Large intestine (tissue), 3 donors: ENCODE results near the gene UBASH3B. TPM values are rescaled to one million over a fixed set of nuclear protein-coding genes. Genes with fewer than 3 reads are reported as not detected.

Source experiments
- DNase-seq, 2 donors: peaks; one replicate each; pipeline versions ENCODE4 v3.0.0 to v3.0.0-alpha.2; 2013
- H3K27ac ChIP-seq: one replicate; pipeline ENCODE4 v1.5.1; 2013; ENCODE audit warnings: low read length
- H3K27me3 ChIP-seq: 2 replicates; pipeline ENCODE4 v1.6.1; 2013; ENCODE audit warnings: low read length; ENCODE audit not compliant: control insufficient read depth, insufficient read depth
- H3K36me3 ChIP-seq: 2 replicates; pipeline ENCODE4 v1.6.1; 2013; ENCODE audit warnings: low read length; ENCODE audit not compliant: control insufficient read depth, insufficient read depth
- H3K4me1 ChIP-seq: one replicate; pipeline ENCODE4 v1.6.1; 2013; ENCODE audit warnings: low read length; ENCODE audit not compliant: control insufficient read depth, insufficient read depth
- H3K4me3 ChIP-seq: one replicate; pipeline ENCODE4 v1.5.1; 2013; ENCODE audit warnings: low read length
- H3K9me3 ChIP-seq: one replicate; pipeline ENCODE4 v1.6.1; 2013; ENCODE audit warnings: mild to moderate bottlenecking, low read depth, low read length, moderate library complexity; ENCODE audit not compliant: control insufficient read depth
- WGBS: methylation state at CpG from one replicate; pipeline ENCODE4 v1.1.5; 2013; ENCODE audit warnings: low lambda C conversion rate; ENCODE audit not compliant: insufficient coverage; 5-methylcytosine and 5-hydroxymethylcytosine counted together
- polyA plus RNA-seq: library from polyadenylated mRNA; unstranded; fragments of 120-200 nt; gene quantifications from one replicate; pipeline ENCODE4 v1.2.1, GENCODE V29; 2013

The UBASH3B gene
- polyA plus RNA-seq, 1 donor, result 2.8 TPM

- WGBS, result no CpG with 5 or more reads among the region's 7 CpGs
- H3K4me1 ChIP-seq, result peaks cover 5% of the 10 kb centered on the region
- H3K27me3 ChIP-seq, result peaks cover 35% of the 10 kb centered on the region
- H3K36me3 ChIP-seq, result no peaks in the 10 kb centered on the region
- no peak overlapping the region for H3K27ac ChIP-seq
- H3K4me3 ChIP-seq, result no peak overlapping the region
- DNase-seq, result no peak
- H3K9me3 ChIP-seq, result peaks cover 3% of the 10 kb centered on the region
These were observed 5.8 kb downstream of the UBASH3B start for GRCh38 chr11:122661182-122661945.

GRCh38 chr11:122663056-122663740 lies 7.7 kb downstream of the UBASH3B start:
- Histone ChIP-seq H3K27ac (no peak overlapping the region), H3K9me3 (no peaks in the 10 kb centered on the region), H3K36me3 (no peaks in the 10 kb centered on the region), H3K4me1 (no peaks in the 10 kb centered on the region), H3K4me3 (no peak overlapping the region), H3K27me3 (peaks cover 18% of the 10 kb centered on the region)
- no CpG with 5 or more reads among the region's 13 CpGs for WGBS
- DNase-seq, result no peak

GRCh38 chr11:122663764-122664163 lies 8.2 kb downstream of the UBASH3B start:
- Histone ChIP-seq H3K9me3 (no peaks in the 10 kb centered on the region), H3K27ac (no peak overlapping the region), H3K4me1 (no peaks in the 10 kb centered on the region), H3K36me3 (no peaks in the 10 kb centered on the region), H3K4me3 (no peak overlapping the region), H3K27me3 (peaks cover 12% of the 10 kb centered on the region)
- no peak for DNase-seq
- no CpG with 5 or more reads among the region's 4 CpGs for WGBS

- Histone ChIP-seq H3K27ac (no peak overlapping the region), H3K4me3 (no peak overlapping the region)
- WGBS, result no CpG with 5 or more reads among the region's 1 CpG
These were observed 8.7 kb downstream of the UBASH3B start for GRCh38 chr11:122664188-122664587.

GRCh38 chr11:122665861-122666260 lies 10.3 kb downstream of the UBASH3B start:
- no peak overlapping the region for H3K27ac ChIP-seq
- peaks cover 3% of the 10 kb centered on the region for H3K27me3 ChIP-seq
- H3K4me3 ChIP-seq, result no peak overlapping the region
- WGBS, result 80% methylated on average over 1 of the region's 10 CpGs
- no peak for DNase-seq
- H3K36me3 ChIP-seq, result no peaks in the 10 kb centered on the region
- H3K9me3 ChIP-seq, result no peaks in the 10 kb centered on the region
- no peaks in the 10 kb centered on the region for H3K4me1 ChIP-seq

More at GRCh38 chr11:122664188-122664587, 8.7 kb downstream of the UBASH3B start:
- Histone ChIP-seq H3K36me3 (no peaks in the 10 kb centered on the region), H3K9me3 (no peaks in the 10 kb centered on the region), H3K27me3 (peaks cover 9% of the 10 kb centered on the region), H3K4me1 (no peaks in the 10 kb centered on the region)
- no peak for DNase-seq

GRCh38 chr11:122666743-122667142 lies 11.2 kb downstream of the UBASH3B start:
- Histone ChIP-seq H3K27me3 (no peaks in the 10 kb centered on the region), H3K27ac (no peak overlapping the region), H3K9me3 (no peaks in the 10 kb centered on the region), H3K4me3 (no peak overlapping the region), H3K4me1 (no peaks in the 10 kb centered on the region), H3K36me3 (no peaks in the 10 kb centered on the region)
- no peak for DNase-seq

GRCh38 chr11:122668562-122669090 lies 13.1 kb downstream of the UBASH3B start:
- no CpG with 5 or more reads among the region's 6 CpGs for WGBS
- Histone ChIP-seq H3K36me3 (no peaks in the 10 kb centered on the region), H3K9me3 (no peaks in the 10 kb centered on the region), H3K4me1 (no peaks in the 10 kb centered on the region), H3K27me3 (no peaks in the 10 kb centered on the region), H3K27ac (no peak overlapping the region), H3K4me3 (no peak overlapping the region)
- DNase-seq, result no peak

GRCh38 chr11:122670131-122670530 lies 14.6 kb downstream of the UBASH3B start:
- no CpG with 5 or more reads among the region's 1 CpG for WGBS
- H3K27me3 ChIP-seq, result no peaks in the 10 kb centered on the region
- no peak for DNase-seq
- H3K9me3 ChIP-seq, result no peaks in the 10 kb centered on the region
- H3K36me3 ChIP-seq, result no peaks in the 10 kb centered on the region
- H3K27ac ChIP-seq, result no peak overlapping the region
- no peaks in the 10 kb centered on the region for H3K4me1 ChIP-seq
- no peak overlapping the region for H3K4me3 ChIP-seq

GRCh38 chr11:122671400-122671891 lies 15.9 kb downstream of the UBASH3B start:
- H3K36me3 ChIP-seq, result no peaks in the 10 kb centered on the region
- H3K4me1 ChIP-seq, result no peaks in the 10 kb centered on the region
- no peak for DNase-seq
- no CpG with 5 or more reads among the region's 12 CpGs for WGBS
- no peaks in the 10 kb centered on the region for H3K27me3 ChIP-seq
- no peak overlapping the region for H3K4me3 ChIP-seq
- no peaks in the 10 kb centered on the region for H3K9me3 ChIP-seq
- no peak overlapping the region for H3K27ac ChIP-seq

- Histone ChIP-seq H3K36me3 (no peaks in the 10 kb centered on the region), H3K4me1 (no peaks in the 10 kb centered on the region), H3K4me3 (no peak overlapping the region), H3K27ac (no peak overlapping the region), H3K27me3 (no peaks in the 10 kb centered on the region), H3K9me3 (no peaks in the 10 kb centered on the region)
- DNase-seq, result no peak
- no CpG with 5 or more reads among the region's 4 CpGs for WGBS
These were observed 17.4 kb downstream of the UBASH3B start for GRCh38 chr11:122672892-122673291.
